HAP-1 (cell line): Measurements from ENCODE around the gene GORASP1.

Source experiments
- DNase-seq, 2 experiments: peaks; one replicate each; pipeline ENCODE4 v3.0.0-alpha.2; 2016 to 2020; ENCODE audit warnings: low spot score in 2 of 2
- H3K27me3 ChIP-seq: fragments of 250-450 bp; sonication (Bioruptor Pico); 2 replicates; pipeline ENCODE4 v1.5.1; 2020; ENCODE audit warnings: low read depth, mild to moderate bottlenecking, moderate library complexity
- H3K36me3 ChIP-seq: fragments of 250-450 bp; sonication (Bioruptor Pico); replicated peaks from 2 replicates; pipeline ENCODE4 v1.5.1; 2020; ENCODE audit warnings: mild to moderate bottlenecking
- H3K4me1 ChIP-seq: fragments of 250-450 bp; sonication (Bioruptor Pico); 2 replicates; pipeline ENCODE4 v1.5.1; 2020; ENCODE audit warnings: mild to moderate bottlenecking
- H3K4me3 ChIP-seq: fragments of 250-450 bp; sonication (Bioruptor Pico); 2 replicates; pipeline ENCODE4 v1.5.1; 2020; ENCODE audit warnings: mild to moderate bottlenecking, moderate library complexity
- H3K9me3 ChIP-seq: fragments of 250-450 bp; sonication (Bioruptor Pico); 2 replicates; pipeline ENCODE4 v1.5.1; 2020; ENCODE audit warnings: mild to moderate bottlenecking, moderate library complexity
- in situ Hi-C: fragments of 300-500 bp; cut with MboI; formaldehyde crosslinking; loops from 3 replicates; pipeline ENCODE4 v1.14.3; 2020; ENCODE audit warnings: low sequenced_read_pairs, inconsistent platforms, mixed read lengths

Gene GORASP1

GRCh38 chr3:39109086-39109485 lies 1.7 kb upstream of the GORASP1 start:
- Histone ChIP-seq H3K36me3 (peaks cover 3% of the 10 kb centered on the region; the same call in 1 of the 2 replicates), H3K4me3 (no peak overlapping the region), H3K9me3 (no peaks in the 10 kb centered on the region), H3K4me1 (peaks cover 12% of the 10 kb centered on the region; the same call in 1 of the 2 replicates), H3K27me3 (no peaks in the 10 kb centered on the region)
- no peak for DNase-seq
- in situ Hi-C loops, result loop anchor here (25.0 kb wide), 1 partner anchor 178 kb away; the partner anchor contains the start of gene CX3CR1

- DNase-seq, result no peak
- peaks cover 3% of the 10 kb centered on the region; the same call in 1 of the 2 replicates for H3K36me3 ChIP-seq
- peaks cover 5% of the 10 kb centered on the region; the same call in 1 of the 2 replicates for H3K4me1 ChIP-seq
- in situ Hi-C loops, result loop anchor here (25.0 kb wide), 1 partner anchor 179 kb away; the partner anchor contains the start of gene CX3CR1
- no peaks in the 10 kb centered on the region for H3K9me3 ChIP-seq
- H3K4me3 ChIP-seq, result peak overlapping the region; percentile 88
- H3K27me3 ChIP-seq, result no peaks in the 10 kb centered on the region
Measured at GRCh38 chr3:39108200-39108710, 828 bp upstream of the GORASP1 start.

GRCh38 chr3:39106851-39107387 lies 508 bp downstream of the GORASP1 start:
- H3K36me3 ChIP-seq, result peaks cover 5% of the 10 kb centered on the region; the same call in 1 of the 2 replicates
- no peaks in the 10 kb centered on the region for H3K27me3 ChIP-seq
- DNase-seq, result peak; percentile 16 to 64
- no peaks in the 10 kb centered on the region for H3K9me3 ChIP-seq
- peaks cover 5% of the 10 kb centered on the region; the same call in 1 of the 2 replicates for H3K4me1 ChIP-seq
- in situ Hi-C loops, result loop anchor here (25.0 kb wide), 1 partner anchor 180 kb away; the partner anchor contains the start of gene CX3CR1
- peak overlapping the region; percentile 88 for H3K4me3 ChIP-seq

- in situ Hi-C loops, result loop anchor here (25.0 kb wide), 1 partner anchor 181 kb away; the partner anchor contains the start of gene CX3CR1
- Histone ChIP-seq H3K4me3 (peak overlapping the region; percentile 88), H3K4me1 (peaks cover 5% of the 10 kb centered on the region; the same call in 1 of the 2 replicates), H3K27me3 (no peaks in the 10 kb centered on the region), H3K36me3 (peaks cover 11% of the 10 kb centered on the region; the same call in 1 of the 2 replicates), H3K9me3 (no peaks in the 10 kb centered on the region)
- DNase-seq, result peak in 1 of 2 experiments; percentile 35
Measured at GRCh38 chr3:39106281-39106811, 1.1 kb downstream of the GORASP1 start.

GRCh38 chr3:39105687-39106063 lies 1.8 kb downstream of the GORASP1 start:
- peaks cover 14% of the 10 kb centered on the region for H3K36me3 ChIP-seq
- H3K4me1 ChIP-seq, result peaks cover 5% of the 10 kb centered on the region; the same call in 1 of the 2 replicates
- DNase-seq, result no peak
- H3K27me3 ChIP-seq, result no peaks in the 10 kb centered on the region
- no peaks in the 10 kb centered on the region for H3K9me3 ChIP-seq
- H3K4me3 ChIP-seq, result no peak overlapping the region
- in situ Hi-C loops, result loop anchor here (25.0 kb wide), 1 partner anchor 182 kb away; the partner anchor contains the start of gene CX3CR1

GRCh38 chr3:39104961-39105686 lies 2.3 kb downstream of the GORASP1 start:
- Histone ChIP-seq H3K27me3 (no peaks in the 10 kb centered on the region), H3K4me3 (no peak overlapping the region)
- DNase-seq, result no peak

GRCh38 chr3:39103791-39104552 lies 3.5 kb downstream of the GORASP1 start:
- Histone ChIP-seq H3K36me3 (peaks cover 31% of the 10 kb centered on the region), H3K4me3 (no peak overlapping the region), H3K27me3 (no peaks in the 10 kb centered on the region), H3K4me1 (peaks cover 5% of the 10 kb centered on the region; the same call in 1 of the 2 replicates), H3K9me3 (no peaks in the 10 kb centered on the region)
- no peak for DNase-seq
- in situ Hi-C loops, result loop anchor here (25.0 kb wide), 1 partner anchor 183 kb away; the partner anchor contains the start of gene CX3CR1

More at GRCh38 chr3:39104961-39105686, 2.3 kb downstream of the GORASP1 start:
- Histone ChIP-seq H3K4me1 (peaks cover 5% of the 10 kb centered on the region; the same call in 1 of the 2 replicates), H3K9me3 (no peaks in the 10 kb centered on the region), H3K36me3 (peaks cover 19% of the 10 kb centered on the region)
- in situ Hi-C loops, result loop anchor here (25.0 kb wide), 1 partner anchor 182 kb away; the partner anchor contains the start of gene CX3CR1

- Histone ChIP-seq H3K9me3 (no peaks in the 10 kb centered on the region), H3K27me3 (no peaks in the 10 kb centered on the region), H3K4me3 (no peak overlapping the region), H3K4me1 (peaks cover 5% of the 10 kb centered on the region; the same call in 1 of the 2 replicates), H3K36me3 (peaks cover 37% of the 10 kb centered on the region)
- in situ Hi-C loops, result loop anchor here (25.0 kb wide), 1 partner anchor 184 kb away; the partner anchor contains the start of gene CX3CR1
- DNase-seq, result no peak
Measured at GRCh38 chr3:39103324-39103693, 4.1 kb downstream of the GORASP1 start.

GRCh38 chr3:39102504-39103323 lies 4.7 kb downstream of the GORASP1 start:
- Histone ChIP-seq H3K27me3 (no peaks in the 10 kb centered on the region), H3K36me3 (peaks cover 41% of the 10 kb centered on the region), H3K4me3 (no peak overlapping the region), H3K9me3 (no peaks in the 10 kb centered on the region), H3K4me1 (no peaks in the 10 kb centered on the region; the same call in 1 of the 2 replicates)
- in situ Hi-C loops, result loop anchor here (25.0 kb wide), 1 partner anchor 185 kb away; the partner anchor contains the start of gene CX3CR1
- DNase-seq, result no peak

- Histone ChIP-seq H3K9me3 (no peaks in the 10 kb centered on the region), H3K27me3 (no peaks in the 10 kb centered on the region), H3K4me3 (no peak overlapping the region), H3K4me1 (no peaks in the 10 kb centered on the region), H3K36me3 (peaks cover 38% of the 10 kb centered on the region)
- peak; percentile 15 to 54 for DNase-seq
- in situ Hi-C loops, result loop anchor here (25.0 kb wide), 1 partner anchor 186 kb away; the partner anchor contains the start of gene CX3CR1
Measured at GRCh38 chr3:39101022-39101689, 6.3 kb downstream of the GORASP1 start.

- DNase-seq, result no peak
- Histone ChIP-seq H3K27me3 (no peaks in the 10 kb centered on the region), H3K36me3 (peaks cover 43% of the 10 kb centered on the region), H3K4me1 (no peaks in the 10 kb centered on the region), H3K4me3 (no peak overlapping the region), H3K9me3 (no peaks in the 10 kb centered on the region)
- in situ Hi-C loops, result loop anchor here (25.0 kb wide), 1 partner anchor 187 kb away; the partner anchor contains the start of gene CX3CR1
Measured at GRCh38 chr3:39100500-39100886, 6.9 kb downstream of the GORASP1 start.
